B cell (primary cell): ENCODE results near the gene LMOD2.

Experiments
- CTCF ChIP-seq: fragments of 200-600 bp; IDR thresholded peaks from one replicate; pipeline ENCODE4 v1.8.0; 2022; ENCODE audit warnings: antibody characterized with exemption, mild to moderate bottlenecking
- EZH2 ChIP-seq: IDR thresholded peaks from 2 replicates; pipeline ENCODE4 v1.6.1; 2012; ENCODE audit warnings: borderline replicate concordance, low read depth, mild to moderate bottlenecking, moderate library complexity, low read length; ENCODE audit not compliant: insufficient read depth, poor library complexity, severe bottlenecking

DNA sequence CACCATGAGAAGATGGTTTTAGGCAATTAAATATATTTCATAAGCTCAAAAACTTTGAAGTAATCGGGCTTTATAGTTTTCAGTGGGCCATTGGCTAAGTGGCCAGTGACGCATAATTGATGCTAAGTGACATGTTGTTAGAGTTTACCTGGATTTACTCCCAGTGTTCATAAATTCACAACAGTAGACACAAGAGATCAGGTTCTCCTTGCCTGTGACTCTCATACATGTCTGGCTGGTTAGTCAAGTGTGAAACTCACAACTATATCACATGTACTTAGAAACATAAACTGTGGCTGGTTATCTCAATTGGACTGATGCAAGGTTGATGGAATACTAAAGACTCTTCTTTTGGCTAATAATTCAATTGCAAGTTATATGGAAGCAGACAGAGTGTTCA is 27.8 kb upstream of the LMOD2 start:
- no peak for TF ChIP-seq EZH2
- TF ChIP-seq CTCF = no peak
